ENCODE measurements around the gene C17orf50.

DNA sequence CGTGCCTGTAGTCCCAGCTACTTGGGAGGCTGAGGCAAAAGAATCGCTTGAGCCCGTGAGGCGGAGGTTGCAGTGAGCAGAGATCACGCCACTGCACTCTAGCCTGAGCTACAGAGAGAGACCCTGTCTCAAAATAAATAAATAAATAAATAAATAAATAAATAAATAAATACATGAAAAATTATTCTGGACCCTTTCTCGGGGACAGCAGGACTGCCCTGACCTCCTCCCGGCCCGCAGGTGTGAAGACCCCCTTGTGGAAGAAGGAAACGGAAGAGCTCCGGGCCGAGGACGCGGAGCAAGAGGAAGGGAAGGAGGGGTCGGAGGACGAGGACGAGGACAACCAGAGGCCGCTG is 3.1 kb downstream of the C17orf50 start:
- TF ChIP-seq ZNF274 (IDR thresholded peaks at IDR 0.05; ENCODE audit: low read depth, low read length) (no peak), SUZ12 (IDR thresholded peaks at IDR 0.05; ENCODE audit: extremely low read depth, insufficient read depth, insufficient read length) (no peak)
